IPS-20b (cell line): ENCODE results near the gene SRGAP3.

Source experiments
- H3K27ac ChIP-seq: one replicate; pipeline ENCODE4 v1.5.1; 2013; ENCODE audit warnings: low read length
- H3K27me3 ChIP-seq: 2 replicates; pipeline ENCODE4 v1.6.1; 2013; ENCODE audit warnings: mild to moderate bottlenecking, low read length, inconsistent platforms; ENCODE audit not compliant: insufficient read depth
- H3K36me3 ChIP-seq: 2 replicates; pipeline ENCODE4 v1.6.1; 2013; ENCODE audit warnings: low read depth, mild to moderate bottlenecking, inconsistent platforms, low read length, moderate library complexity; ENCODE audit not compliant: insufficient read depth
- H3K4me1 ChIP-seq: 2 replicates; pipeline ENCODE4 v1.6.1; 2013; ENCODE audit warnings: mild to moderate bottlenecking, control low read depth, inconsistent platforms, low read length, moderate library complexity; ENCODE audit not compliant: insufficient read depth
- H3K4me3 ChIP-seq: 2 replicates; pipeline ENCODE4 v1.5.1; 2013; ENCODE audit warnings: mild to moderate bottlenecking, low read length, inconsistent platforms
- H3K9ac ChIP-seq: 2 replicates; pipeline ENCODE4 v1.6.1; 2013; ENCODE audit warnings: low read depth, mild to moderate bottlenecking, inconsistent platforms, low read length, moderate library complexity
- H3K9me3 ChIP-seq: 2 replicates; pipeline ENCODE4 v1.6.1; 2013; ENCODE audit warnings: mild to moderate bottlenecking, low read depth, low read length, inconsistent platforms; ENCODE audit not compliant: insufficient read depth

Gene SRGAP3

DNA sequence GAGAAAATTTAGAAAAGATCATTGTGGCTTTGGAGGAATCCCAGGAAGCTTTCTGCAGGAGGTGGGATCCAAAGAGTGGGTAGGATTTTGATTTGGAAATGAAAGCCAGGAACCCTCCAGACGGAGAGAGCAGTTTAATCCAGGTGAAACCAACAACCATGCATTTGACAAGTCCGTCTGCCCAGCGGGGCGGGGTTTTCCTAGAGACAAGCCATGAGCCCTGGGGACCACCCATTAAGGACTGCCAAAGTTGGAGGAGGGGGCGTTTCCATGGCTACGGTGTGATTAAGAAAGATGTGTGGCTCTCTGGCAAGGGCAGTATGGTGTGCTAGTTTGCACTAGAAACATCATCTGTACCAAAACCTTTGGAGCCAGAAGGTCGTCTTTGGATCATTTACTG lies 53.4 kb downstream of the SRGAP3 start:
- H3K4me3 ChIP-seq, result peak overlapping the region; percentile 20; the same call in 1 of the 2 replicates
- H3K36me3 ChIP-seq, result no peaks in the 10 kb centered on the region
- H3K9me3 ChIP-seq, result no peaks in the 10 kb centered on the region
- H3K4me1 ChIP-seq, result peaks cover 27% of the 10 kb centered on the region; the same call in 1 of the 2 replicates
- H3K27ac ChIP-seq, result no peak overlapping the region
- H3K9ac ChIP-seq, result no peak overlapping the region; the same call in 1 of the 2 replicates
- no peaks in the 10 kb centered on the region for H3K27me3 ChIP-seq

DNA sequence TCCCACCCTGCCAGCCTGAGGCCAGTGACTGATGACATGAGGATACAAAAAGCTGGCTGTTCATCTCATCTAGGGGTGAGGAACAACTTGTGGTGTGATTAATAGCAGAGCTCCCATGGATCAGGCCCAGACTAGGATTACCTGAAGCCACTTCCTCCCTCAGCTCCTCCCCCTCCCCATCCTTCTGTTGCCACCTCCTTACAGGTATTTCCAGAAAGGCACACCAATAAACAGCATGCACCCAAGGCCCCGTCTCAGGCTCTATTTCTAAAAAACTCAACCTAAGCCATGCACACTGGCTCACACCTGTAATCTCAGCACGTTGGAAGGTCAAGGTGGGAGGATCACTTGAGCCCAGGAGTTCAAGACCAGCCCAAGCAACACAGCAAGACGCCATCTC lies 54.1 kb downstream of the SRGAP3 start:
- H3K9me3 ChIP-seq, result no peaks in the 10 kb centered on the region
- H3K27ac ChIP-seq, result no peak overlapping the region
- peaks cover 27% of the 10 kb centered on the region; the same call in 1 of the 2 replicates for H3K4me1 ChIP-seq
- H3K36me3 ChIP-seq, result no peaks in the 10 kb centered on the region
- 0 out of 2 replicates have a peak overlapping the region, but pooled peaks have one; percentile 20 for H3K4me3 ChIP-seq
- H3K27me3 ChIP-seq, result no peaks in the 10 kb centered on the region
- H3K9ac ChIP-seq, result no peak overlapping the region; the same call in 1 of the 2 replicates

DNA sequence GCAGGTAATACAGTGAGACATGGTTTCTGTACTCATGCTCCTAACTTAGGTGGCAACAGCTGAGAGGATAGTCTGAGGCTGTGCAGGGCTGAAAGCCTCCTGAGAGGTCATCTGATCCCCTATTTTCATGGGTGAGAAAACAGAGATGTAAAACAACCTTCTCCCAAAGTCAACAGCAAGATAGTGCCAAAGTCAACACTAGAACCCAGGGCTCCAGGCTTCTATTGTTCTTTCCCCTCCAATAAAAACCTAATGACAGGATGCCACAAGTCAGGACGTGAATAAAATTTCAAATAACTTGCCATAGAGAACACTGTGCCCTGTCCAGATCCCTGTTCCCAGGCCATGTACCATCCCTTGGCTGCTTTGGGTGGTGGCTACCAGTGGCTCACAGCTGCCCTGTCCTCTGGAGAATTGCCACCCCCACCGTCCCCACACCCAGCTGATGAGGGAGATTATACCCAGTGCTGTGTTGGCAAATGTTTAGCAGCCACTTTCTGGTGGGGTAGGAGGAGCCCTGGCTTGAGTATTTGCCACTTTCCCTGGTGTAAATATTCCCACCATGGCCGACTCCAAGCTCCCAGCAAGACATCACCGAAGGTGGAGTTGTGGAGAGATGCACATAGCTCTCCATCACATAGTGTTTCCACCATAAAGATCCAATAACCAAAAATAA lies 54.8 kb downstream of the SRGAP3 start:
- H3K27me3 ChIP-seq, result no peaks in the 10 kb centered on the region
- no peaks in the 10 kb centered on the region for H3K9me3 ChIP-seq
- H3K36me3 ChIP-seq, result no peaks in the 10 kb centered on the region
- H3K9ac ChIP-seq, result no peak overlapping the region
- no peak overlapping the region for H3K4me3 ChIP-seq
- H3K27ac ChIP-seq, result no peak overlapping the region
- H3K4me1 ChIP-seq, result peaks cover 24% of the 10 kb centered on the region; the same call in 1 of the 2 replicates

DNA sequence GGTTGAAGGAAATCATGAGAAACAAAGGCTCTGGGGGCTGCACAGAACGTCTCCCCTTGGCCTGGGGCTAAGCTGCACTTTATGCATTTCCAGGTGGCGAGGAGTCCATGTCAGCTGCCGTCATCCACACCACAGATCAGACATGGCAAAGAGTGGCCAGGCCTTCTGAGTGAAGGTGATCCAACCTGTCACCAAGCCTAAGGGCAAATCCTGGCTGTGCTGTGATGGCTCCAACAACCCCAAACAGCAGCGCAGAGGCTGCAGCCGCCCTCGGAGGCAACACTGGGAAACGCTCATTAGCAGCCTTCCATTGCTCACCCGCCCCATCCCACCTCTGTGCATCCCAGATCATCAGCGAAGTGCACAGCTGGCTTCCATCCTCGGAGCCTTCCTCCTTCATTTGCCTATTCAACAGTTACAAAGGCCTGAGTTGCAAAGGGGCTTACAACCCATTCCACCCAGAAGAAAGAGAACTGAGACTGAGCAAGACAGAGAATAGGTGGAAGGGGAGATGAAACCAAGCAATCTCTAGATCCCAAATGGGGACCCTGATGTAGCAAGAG lies 55.7 kb downstream of the SRGAP3 start:
- no peaks in the 10 kb centered on the region for H3K9me3 ChIP-seq
- peaks cover 16% of the 10 kb centered on the region; the same call in 1 of the 2 replicates for H3K4me1 ChIP-seq
- H3K27ac ChIP-seq, result no peak overlapping the region
- no peaks in the 10 kb centered on the region for H3K27me3 ChIP-seq
- H3K9ac ChIP-seq, result no peak overlapping the region
- no peaks in the 10 kb centered on the region for H3K36me3 ChIP-seq
- no peak overlapping the region for H3K4me3 ChIP-seq

DNA sequence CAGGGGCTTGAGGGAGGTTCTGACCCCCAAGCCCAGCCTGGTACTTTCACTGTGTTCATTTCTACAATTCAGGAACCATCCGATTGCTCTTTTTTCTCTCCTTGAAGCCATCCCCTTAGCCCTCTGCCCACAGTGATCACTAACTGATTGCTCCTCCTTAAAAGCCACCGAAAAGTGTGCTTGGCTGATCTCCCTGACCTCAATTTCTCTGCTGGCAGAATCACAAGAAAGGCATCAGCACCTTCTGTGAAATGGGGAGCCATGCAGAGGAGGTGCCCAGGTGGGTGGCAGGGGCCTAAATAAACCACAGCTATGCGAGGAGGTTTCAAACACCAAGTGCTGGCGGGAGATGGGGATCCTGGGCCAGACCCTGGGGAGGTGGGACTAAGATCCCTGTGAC lies 56.2 kb downstream of the SRGAP3 start:
- Histone ChIP-seq H3K27ac (no peak overlapping the region), H3K4me3 (no peak overlapping the region), H3K36me3 (no peaks in the 10 kb centered on the region), H3K27me3 (no peaks in the 10 kb centered on the region), H3K4me1 (peaks cover 13% of the 10 kb centered on the region; the same call in 1 of the 2 replicates), H3K9ac (no peak overlapping the region), H3K9me3 (no peaks in the 10 kb centered on the region)

DNA sequence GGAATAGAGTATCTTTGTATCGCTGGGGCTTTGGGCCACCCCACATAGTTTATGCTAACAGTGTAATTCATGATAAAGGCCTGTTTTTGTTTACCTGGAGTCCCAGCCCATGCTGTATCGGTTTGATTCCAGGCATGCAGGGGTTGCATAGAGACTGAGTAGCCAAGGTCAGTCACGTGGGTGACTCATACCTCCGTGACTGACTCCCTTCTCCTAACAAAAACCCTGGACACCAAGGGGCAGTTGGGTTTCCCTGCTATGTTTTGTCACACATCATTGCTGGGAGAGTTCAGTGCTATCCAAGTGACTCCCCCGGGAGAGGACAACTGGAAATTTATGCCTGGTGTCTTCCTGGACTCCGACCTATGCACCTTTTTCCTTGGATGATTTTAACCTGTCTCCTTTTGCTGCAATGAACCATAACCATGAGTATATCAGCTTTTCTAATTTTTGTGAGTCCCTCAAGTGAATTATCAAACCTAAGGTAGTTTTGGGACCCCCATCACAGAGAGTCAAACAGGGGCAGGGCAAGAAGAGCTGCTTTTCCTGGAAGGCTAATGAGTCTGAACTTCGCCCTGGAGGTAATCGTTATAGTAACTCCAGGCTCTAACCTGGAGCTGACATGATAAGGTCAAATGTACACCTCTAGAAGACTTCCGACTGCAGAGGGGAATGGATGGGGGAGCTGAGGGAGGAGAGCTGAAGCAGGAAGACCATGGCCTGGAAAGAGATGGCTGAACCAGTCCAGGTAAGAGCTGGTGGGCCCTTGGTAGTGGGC lies 57.0 kb downstream of the SRGAP3 start:
- Histone ChIP-seq H3K27ac (no peak overlapping the region), H3K4me1 (peaks cover 13% of the 10 kb centered on the region; the same call in 1 of the 2 replicates), H3K4me3 (no peak overlapping the region), H3K9me3 (no peaks in the 10 kb centered on the region), H3K9ac (no peak overlapping the region), H3K36me3 (no peaks in the 10 kb centered on the region), H3K27me3 (no peaks in the 10 kb centered on the region)

DNA sequence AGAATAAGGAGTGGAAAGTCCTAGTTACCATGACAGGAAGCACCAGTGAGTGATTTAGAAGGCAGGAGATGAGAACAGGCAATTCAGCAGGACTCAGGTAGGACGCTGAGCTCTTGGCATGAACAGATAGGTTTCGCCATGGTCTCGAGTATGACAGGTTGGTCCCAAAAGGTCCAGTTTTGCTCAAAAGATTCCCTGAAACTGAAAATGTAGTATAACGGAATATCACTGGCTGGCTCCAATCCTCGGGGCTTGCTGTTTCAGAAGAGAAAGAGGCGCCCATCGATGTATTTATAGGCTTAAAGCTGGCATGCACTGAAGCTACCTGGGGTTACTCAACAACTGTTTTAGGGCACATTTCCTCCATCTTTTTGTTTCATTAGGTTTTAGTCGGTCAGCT lies 59.2 kb downstream of the SRGAP3 start:
- Histone ChIP-seq H3K27me3 (no peaks in the 10 kb centered on the region), H3K4me3 (no peak overlapping the region), H3K9me3 (no peaks in the 10 kb centered on the region), H3K36me3 (no peaks in the 10 kb centered on the region), H3K27ac (no peak overlapping the region), H3K4me1 (no peaks in the 10 kb centered on the region; the same call in 1 of the 2 replicates), H3K9ac (no peak overlapping the region)

DNA sequence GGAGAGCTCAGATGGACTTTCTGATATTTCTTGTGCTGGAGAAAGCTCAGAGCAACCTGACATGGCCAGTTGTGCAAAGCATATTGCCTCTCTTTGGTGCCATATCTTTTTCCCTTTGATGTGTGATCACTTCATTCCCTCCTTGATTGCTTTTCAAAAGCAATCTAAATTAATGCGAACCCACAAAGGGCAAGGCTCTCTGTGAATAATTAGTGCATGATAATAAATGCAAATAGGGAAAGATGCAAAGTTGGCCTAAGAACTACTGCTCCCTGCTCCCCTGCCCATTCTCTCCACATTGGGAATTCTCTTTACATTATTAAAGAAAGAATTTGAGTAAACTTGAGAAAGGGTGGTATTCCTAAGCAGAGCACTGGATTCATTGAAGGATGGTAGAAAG lies 60.9 kb downstream of the SRGAP3 start:
- Histone ChIP-seq H3K36me3 (no peaks in the 10 kb centered on the region), H3K9ac (no peak overlapping the region), H3K4me1 (peaks cover 9% of the 10 kb centered on the region; the same call in 1 of the 2 replicates), H3K27ac (no peak overlapping the region), H3K9me3 (no peaks in the 10 kb centered on the region), H3K27me3 (no peaks in the 10 kb centered on the region), H3K4me3 (no peak overlapping the region)

DNA sequence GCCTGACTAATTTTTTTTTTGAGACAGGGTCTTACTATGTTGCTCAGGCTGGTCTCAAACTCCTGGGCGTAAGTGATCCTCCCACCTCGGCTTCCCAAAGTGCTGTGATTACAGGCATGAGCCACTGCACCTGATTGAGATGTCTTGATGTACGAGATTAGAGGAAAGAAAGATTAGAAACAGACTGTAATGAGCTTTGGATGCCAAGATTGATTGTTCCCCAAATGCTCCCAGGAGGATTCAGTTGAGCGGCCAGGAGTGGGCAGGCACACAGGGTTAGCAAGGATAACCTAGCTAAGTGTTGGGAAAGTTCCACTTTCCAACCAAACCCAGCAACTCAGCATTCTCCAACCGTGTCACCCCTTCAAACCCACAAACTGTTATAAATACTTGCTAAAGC lies 63.7 kb downstream of the SRGAP3 start:
- H3K36me3 ChIP-seq, result no peaks in the 10 kb centered on the region
- no peaks in the 10 kb centered on the region for H3K9me3 ChIP-seq
- H3K27ac ChIP-seq, result no peak overlapping the region
- peaks cover 16% of the 10 kb centered on the region; the same call in 1 of the 2 replicates for H3K4me1 ChIP-seq
- no peak overlapping the region for H3K4me3 ChIP-seq
- no peaks in the 10 kb centered on the region for H3K27me3 ChIP-seq
- no peak overlapping the region for H3K9ac ChIP-seq

DNA sequence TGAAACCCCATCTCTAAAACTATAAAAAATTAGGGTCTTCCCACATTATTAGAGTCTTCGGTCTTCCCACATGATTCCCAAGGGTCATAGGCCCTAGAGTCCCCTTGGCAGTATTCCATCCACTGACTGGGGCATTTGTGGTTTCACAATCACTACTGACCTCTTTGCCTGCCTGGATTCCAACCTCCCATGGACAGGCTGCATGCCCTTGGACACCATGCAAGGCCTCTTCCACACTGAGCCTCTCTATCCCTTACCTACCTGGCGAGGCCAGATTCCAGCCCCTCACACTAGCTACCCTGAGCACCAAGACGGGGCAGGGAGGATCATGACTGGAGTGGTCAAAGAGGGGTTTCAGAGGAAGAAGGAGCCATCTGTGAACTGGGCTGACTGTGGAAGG lies 64.4 kb downstream of the SRGAP3 start:
- H3K27me3 ChIP-seq, result no peaks in the 10 kb centered on the region
- no peaks in the 10 kb centered on the region for H3K36me3 ChIP-seq

DNA sequence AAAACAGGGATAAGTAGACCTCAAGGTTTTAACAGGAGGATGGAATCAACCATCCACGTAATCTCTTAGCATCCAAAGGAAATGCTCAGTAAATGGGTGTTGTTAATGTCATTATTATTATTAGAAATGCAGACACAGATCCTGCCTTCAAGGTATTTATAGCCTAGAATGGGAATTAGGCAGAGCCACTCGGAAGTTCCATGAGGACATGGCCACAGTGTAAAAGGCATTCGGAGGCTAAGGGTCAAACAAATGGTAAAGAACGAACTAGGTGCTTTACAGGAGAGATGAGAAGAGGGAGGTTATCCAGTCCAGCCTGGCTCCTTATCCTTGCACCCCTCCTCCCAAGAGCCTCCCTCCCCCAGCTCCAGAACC lies 65.0 kb downstream of the SRGAP3 start:
- 0 out of 2 replicates have a peak overlapping the region, but pooled peaks have one; percentile 4 for H3K4me3 ChIP-seq
- no peaks in the 10 kb centered on the region for H3K9me3 ChIP-seq
- no peaks in the 10 kb centered on the region for H3K27me3 ChIP-seq
- peak overlapping the region; percentile 20 for H3K27ac ChIP-seq
- H3K36me3 ChIP-seq, result no peaks in the 10 kb centered on the region
- no peak overlapping the region; the same call in 1 of the 2 replicates for H3K9ac ChIP-seq
- H3K4me1 ChIP-seq, result peaks cover 16% of the 10 kb centered on the region; the same call in 1 of the 2 replicates

More for the DNA sequence above, 64.4 kb downstream of the SRGAP3 start:
- no peak overlapping the region for H3K27ac ChIP-seq
- no peaks in the 10 kb centered on the region for H3K9me3 ChIP-seq
- no peak overlapping the region for H3K9ac ChIP-seq
- no peak overlapping the region for H3K4me3 ChIP-seq
- peaks cover 16% of the 10 kb centered on the region; the same call in 1 of the 2 replicates for H3K4me1 ChIP-seq
